ENCODE measurements around the gene LRMDA.

Gene LRMDA

DNA sequence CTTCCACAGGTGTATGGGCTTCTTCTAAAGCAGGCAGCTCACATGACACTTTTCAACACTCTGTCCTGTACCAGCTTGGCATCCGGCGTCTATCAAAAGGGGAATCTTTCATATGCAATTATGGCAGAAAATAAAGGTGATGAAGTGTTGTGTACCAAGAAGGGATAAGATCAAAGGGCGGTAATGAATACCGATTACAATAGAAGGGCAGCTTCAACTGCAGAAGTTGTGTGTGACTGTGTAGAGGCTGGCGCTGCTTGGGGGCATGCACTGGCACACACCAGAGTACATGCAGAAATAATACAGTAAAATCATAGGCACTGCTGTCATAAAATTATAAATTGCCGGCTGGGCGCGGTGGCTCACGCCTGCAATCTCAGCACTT, 744.7 kb downstream of the LRMDA start:
- TF ChIP-seq, protein P1, sequence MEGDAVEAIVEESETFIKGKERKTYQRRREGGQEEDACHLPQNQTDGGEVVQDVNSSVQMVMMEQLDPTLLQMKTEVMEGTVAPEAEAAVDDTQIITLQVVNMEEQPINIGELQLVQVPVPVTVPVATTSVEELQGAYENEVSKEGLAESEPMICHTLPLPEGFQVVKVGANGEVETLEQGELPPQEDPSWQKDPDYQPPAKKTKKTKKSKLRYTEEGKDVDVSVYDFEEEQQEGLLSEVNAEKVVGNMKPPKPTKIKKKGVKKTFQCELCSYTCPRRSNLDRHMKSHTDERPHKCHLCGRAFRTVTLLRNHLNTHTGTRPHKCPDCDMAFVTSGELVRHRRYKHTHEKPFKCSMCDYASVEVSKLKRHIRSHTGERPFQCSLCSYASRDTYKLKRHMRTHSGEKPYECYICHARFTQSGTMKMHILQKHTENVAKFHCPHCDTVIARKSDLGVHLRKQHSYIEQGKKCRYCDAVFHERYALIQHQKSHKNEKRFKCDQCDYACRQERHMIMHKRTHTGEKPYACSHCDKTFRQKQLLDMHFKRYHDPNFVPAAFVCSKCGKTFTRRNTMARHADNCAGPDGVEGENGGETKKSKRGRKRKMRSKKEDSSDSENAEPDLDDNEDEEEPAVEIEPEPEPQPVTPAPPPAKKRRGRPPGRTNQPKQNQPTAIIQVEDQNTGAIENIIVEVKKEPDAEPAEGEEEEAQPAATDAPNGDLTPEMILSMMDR (IDR thresholded peaks at IDR 0.05; ENCODE audit: borderline replicate concordance, insufficient read depth, low read depth, low read length), result no peak
- H3K4me3 ChIP-seq (ENCODE audit: low read depth, low read length), result no peak overlapping the region

DNA sequence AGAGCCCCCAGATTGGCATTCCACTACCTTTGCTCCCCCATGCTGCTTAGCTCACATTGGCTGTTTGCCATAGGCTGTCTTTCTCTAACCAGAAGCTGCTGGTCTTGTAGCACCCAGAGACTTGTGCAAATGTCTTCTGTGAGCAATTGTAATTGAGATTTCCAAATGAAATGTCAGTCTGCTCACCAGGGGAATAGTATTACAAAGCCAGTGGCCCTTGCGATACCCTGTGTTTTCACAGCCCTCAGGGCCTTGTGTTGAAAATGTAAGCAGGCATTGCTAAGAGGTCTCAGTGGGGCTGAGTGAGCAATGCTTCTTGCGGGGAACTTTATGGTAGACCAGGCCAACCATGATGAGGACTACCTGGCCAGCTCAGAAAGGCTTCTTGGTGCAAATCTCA, 746.5 kb downstream of the LRMDA start:
- no peak overlapping the region for H3K4me3 ChIP-seq (ENCODE audit: low read depth, low read length)
- TF ChIP-seq, protein P1 (IDR thresholded peaks at IDR 0.05; ENCODE audit: borderline replicate concordance, insufficient read depth, low read depth, low read length), result no peak

DNA sequence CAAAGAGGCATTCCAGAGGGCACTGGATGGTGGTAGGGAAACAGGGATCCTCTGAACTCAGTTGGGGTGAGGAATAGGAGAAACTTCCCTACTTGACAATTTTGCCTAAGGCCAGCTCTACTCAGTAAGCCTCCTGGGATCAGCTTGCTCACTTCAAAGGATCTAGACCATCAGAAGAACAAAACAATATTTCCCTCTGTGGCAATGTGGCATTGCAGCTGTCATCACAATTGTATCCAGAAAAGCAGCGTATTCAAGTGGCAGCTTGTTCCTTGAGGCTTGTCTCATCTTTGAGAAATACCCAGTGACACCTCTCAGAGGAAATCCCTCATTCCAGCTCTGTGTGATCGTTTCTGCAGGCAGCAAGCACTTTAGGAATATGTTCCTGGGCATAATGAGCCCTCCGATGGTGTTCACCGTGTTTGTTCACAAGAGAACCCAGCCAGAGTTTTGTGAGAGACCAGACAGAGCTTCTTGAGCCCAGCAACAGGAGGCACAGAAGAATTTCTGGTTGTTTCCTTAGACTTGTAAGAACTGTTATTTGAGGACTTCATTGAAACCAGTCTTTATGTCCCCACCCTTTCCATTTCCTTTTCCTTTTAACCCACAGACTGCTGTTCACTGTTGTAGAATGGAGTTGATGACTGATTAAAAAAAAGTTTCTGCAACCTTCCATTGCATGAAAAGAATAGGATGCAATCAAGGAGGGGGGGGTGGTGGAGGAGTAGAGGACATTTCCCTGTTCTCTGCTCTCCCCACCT, 747.3 kb downstream of the LRMDA start:
- no peak overlapping the region for H3K4me3 ChIP-seq (ENCODE audit: low read depth, low read length)
- TF ChIP-seq, protein P1 (IDR thresholded peaks at IDR 0.05; ENCODE audit: borderline replicate concordance, insufficient read depth, low read depth, low read length), result no peak

DNA sequence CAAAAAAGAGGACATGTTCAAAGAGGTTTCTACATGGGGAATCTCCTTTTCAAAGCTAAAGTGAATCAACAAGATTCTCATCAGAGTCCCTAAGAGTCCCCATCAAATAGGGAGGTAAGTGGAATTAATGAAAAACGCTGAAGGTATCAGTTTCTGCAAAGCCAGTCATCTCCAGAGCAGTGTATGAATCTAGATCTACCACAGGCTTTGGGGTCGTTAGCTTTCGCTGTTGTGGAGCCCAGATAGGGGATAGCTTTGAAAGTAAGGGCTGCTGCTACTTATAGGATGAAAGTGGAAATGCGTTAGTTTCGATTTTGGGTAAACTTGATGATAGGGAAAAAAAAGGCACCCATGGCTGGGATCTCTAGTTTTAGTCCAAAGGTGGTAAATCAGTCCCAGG, 748.4 kb downstream of the LRMDA start:
- H3K4me3 ChIP-seq (ENCODE audit: low read depth, low read length), result no peak overlapping the region
- TF ChIP-seq, protein P1 (IDR thresholded peaks at IDR 0.05; ENCODE audit: borderline replicate concordance, insufficient read depth, low read depth, low read length), result no peak

DNA sequence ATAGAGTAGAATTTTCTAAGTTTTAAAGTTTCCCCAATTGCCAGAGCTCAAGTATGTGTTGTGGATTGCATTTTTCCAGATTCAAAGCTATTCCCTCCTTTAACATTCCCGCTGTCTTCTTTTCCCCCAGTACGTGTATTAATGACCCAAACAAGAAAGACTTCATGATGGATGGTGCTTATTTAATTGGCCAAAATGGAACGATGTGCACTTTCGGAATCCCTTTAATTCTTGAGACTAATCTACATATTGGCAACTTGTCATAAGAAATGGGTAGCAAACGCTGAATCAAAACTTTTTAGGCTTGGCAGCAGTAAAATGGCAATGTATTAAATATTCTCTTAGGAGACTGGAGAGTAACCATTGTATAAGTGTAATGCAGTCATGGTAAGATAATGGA, 753.2 kb downstream of the LRMDA start:
- no peak overlapping the region for H3K4me3 ChIP-seq (ENCODE audit: low read depth, low read length)
- TF ChIP-seq, protein P1 (IDR thresholded peaks at IDR 0.05; ENCODE audit: borderline replicate concordance, insufficient read depth, low read depth, low read length), result no peak

DNA sequence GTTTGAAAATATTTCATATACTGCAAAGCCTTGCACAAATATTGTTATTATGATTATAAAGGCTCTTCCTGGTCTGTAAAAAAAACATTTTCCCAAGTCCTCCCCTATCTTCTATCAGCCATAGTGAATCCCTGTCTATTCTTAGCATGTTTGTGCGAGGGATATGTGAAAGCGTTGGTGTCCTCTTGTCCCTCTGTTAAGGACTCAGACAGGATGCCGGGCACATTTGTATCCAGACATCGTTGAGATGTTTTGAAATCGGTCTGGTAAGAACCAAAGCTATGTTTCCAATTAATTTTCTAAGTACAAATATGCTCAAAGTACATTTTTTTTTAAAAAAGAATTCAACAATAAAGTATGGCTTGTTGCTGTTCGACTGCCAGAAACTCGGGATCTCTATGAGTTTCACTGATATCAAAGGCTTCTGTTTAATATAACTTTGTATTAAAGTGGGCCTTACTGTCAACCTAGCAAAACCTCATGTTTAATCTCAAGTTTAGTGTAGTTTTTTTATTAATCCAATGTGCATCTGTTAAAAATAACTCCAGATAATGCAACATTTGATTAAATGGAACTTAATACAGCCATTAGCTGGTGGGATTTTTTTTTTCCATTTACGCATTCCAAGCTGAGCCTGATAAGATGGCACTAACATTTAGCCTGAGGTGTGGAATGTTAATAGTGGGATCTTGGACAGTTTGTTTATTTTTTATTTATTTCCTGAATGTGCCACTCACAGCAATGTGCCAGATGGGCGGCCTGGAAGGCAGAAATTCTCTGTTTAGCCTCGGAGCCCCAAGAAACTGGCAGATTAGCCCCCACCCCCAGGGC, 754.3 kb downstream of the LRMDA start:
- TF ChIP-seq, protein P1 (IDR thresholded peaks at IDR 0.05; ENCODE audit: borderline replicate concordance, insufficient read depth, low read depth, low read length), result no peak
- no peak overlapping the region for H3K4me3 ChIP-seq (ENCODE audit: low read depth, low read length)
